Medulla oblongata (tissue), 1 donor: ENCODE measurements around the gene SRBD1.
A peak's percentile ranks its signal among the peaks of the same experiment; 100 is the strongest.

Experiments used
- DNase-seq: peaks from one replicate; pipeline ENCODE4 v3.0.0-alpha.2; 2015; ENCODE audit errors: extremely low spot score

Gene SRBD1

DNA sequence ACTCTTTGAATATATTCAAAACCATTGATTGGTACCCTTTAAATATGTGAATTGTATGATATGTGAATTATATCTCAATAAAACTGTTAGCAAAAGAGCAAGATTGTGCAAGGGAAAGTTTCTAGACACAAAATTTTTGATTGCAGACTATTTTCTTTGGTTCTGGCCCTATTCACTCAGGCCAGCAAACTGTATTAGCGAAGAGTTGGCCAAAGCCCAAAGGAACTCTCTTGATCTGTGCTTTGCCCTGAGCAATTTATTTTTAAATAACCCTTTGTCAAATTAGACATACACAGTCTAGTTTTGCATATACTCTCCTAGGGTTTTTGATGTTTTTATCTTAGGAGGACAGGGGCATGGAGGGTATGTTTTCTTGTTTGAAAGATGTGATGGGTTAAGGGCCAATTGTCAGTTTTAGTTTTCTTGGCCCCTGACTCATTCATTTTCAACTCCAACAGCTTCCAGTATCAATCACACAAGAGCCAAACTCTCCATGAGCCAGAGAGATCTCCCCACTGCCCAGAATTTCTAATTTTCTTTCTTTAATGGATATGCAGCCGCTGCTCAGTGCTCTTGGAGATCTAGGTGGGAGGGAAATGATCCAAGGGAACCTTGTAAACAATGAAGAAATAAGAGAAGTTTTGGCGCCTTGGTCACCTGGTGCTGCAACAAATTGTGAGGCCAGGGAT lies 231.5 kb downstream of the SRBD1 start:
- DNase-seq = peak; percentile 3

DNA sequence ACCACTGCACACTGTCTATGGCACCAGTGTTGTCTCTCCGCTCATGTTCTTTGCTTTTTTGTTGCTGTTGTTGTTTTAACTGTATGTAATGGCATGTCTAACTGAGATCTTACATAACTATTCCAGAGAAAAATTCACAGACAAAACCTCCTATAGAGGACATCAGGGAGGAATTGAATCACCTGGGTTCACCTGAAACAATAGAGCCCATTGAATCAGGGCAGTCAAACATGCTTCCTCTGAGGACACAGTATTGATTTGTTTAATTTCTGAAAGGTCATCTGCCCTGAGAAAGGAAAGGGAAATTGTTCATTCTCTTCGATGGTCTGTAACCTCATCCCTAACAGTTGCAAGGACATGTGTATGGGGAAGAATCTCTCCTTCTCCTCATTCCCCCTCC lies 237.5 kb downstream of the SRBD1 start:
- no peak for DNase-seq

DNA sequence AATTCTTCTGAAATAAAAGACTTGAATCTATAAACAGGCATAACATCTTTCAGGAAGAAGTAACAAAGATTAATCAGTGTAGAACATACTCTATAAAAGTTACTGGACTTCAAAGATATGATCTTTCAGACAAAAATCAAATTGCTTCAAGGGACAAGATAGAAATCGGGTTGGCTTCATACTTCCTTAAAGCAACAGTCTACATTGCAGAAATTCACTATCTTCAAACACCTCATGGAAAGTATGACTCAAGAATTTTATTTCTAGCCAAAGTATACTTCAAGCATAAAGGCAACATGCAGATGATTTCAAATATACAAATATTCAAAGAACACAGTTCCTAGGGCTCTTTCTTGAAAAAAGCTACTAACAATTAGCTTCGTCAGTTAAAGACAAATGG lies 240.7 kb downstream of the SRBD1 start:
- DNase-seq = no peak

DNA sequence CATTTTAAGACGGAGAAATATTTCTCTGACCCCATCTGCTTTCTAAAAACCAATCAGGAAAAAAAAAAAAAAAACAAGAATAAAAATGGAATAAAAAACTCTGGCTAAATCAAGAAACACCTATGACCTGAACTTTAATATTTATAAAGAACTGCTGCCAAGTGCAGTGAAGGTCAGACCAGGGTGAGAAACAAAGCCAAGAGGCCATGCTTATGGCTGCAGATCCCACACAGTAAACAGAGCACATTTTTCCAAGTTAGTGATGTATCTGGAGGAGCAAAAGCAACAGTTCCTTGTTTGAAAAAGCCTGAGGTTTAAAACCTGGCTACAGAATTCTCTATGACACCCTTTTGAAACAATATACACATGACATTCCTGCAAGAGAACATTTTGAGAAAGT lies 242.3 kb downstream of the SRBD1 start:
- no peak for DNase-seq

DNA sequence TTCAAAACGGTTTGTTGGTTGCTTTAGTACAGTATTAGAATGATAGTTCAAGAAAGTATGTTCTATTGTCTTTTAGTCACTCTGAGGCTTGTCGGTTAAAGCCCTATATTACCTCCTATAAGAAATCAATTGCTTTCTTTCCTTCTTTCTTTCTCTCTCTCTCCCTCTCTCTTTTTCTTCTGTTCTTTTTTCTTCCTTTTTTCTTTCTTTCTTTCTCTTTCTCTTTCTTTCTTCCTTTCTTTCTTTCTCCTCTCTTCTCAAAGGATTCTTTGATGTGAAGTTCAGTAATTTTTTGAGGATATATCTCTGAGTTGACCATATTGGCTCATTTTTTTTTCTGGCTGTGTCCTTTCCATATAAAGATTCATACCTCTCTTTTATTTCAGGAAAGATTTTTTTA lies 249.4 kb downstream of the SRBD1 start:
- DNase-seq = no peak

DNA sequence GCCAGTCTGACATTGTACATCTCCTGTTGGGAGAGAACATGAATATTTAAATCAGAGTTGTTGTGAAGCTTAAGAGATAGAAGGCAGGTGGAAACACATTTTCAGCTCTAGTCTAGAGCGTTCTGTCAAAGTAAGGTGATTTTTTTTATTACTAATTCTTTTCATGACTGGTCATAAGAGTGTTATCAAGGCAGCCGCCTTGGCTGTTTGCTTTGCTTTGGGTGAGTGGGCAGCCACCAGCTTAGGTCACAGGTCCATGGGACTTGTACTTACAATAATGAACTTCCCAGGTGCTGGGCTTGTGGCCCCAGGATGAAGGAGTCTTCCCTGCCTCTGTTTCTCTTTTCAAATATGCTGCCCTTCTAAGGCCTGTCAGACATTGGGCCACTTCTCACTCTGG lies 256.3 kb downstream of the SRBD1 start:
- DNase-seq = no peak

DNA sequence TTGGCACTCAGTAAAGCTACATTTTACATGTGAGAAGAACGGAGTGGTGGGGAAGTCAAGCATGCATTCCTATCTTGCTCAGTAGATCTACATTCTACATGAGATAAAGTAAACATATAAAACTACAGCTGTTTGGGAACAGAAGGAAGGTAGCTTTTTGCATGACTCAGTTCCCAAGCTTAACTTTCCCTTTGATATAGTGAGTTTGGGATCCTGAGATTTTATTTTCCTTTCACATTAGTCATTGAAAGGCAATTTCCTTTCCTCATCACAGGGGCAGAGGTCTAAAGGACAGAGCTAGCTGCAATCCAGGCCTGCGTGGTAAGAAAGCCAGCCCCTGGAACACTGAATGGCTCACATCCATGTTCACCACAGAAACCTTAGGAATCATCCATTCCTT lies 257.2 kb downstream of the SRBD1 start:
- DNase-seq = no peak

DNA sequence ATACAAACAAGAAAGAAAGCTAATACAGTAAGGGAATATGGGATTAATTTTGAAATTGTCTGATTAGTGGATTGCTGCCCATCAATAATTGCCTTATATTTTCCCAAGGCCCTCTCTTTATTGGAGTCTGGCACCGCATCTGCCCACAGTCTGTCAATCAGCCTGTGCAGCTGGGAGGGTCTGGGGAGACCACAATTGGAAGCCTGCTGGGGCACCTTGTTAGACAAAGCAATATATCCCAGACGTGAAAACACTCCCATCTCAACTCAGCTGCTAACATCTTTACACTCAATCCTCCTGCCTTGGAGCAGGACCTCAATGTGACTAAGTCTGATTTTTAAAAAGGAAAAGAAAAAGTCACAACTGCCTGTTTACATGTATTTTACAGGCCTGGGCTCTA lies 258.6 kb downstream of the SRBD1 start:
- DNase-seq = no peak

DNA sequence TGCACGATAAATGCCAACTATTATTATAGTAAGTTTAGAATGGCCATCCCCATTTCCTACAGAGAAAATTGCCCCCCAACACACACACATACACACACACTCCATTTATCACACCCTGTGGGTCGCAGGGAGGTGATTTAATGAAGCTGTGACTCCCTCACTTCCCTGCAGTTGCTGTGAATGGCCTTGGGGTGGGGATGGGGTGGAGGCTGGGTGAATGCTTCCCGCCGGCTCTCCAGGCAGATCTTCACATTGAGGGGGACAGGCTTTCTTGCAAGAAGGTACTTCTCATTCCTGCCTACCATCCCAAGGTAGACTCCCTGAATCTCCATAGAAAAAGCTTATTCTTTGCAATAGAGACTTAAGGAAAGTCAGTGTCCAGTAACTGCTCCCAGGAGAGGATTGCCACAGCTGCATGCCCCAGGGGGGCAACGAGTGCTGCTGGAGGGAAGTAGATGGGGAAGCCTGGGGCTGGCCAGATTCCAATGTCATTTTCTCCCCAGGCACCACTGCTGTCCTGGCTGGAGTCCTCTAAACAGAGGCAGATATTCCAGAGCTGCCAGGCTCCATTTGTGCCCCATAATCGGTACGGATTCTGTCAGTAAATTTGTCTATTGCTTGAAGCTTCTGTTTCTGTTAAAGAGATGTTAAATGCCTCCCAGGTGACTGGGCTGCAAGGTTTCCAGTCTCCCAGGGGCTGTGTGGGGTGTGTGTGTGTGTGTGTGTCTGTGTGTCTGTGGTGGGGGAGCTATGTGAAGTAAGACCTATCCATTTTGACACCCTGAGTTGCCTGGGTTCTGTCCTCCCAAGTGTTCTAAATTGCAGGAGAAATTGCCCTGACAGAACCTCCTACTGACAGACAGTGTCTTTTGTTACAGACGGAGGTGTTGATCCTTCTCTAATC lies 265.5 kb downstream of the SRBD1 start:
- no peak for DNase-seq

DNA sequence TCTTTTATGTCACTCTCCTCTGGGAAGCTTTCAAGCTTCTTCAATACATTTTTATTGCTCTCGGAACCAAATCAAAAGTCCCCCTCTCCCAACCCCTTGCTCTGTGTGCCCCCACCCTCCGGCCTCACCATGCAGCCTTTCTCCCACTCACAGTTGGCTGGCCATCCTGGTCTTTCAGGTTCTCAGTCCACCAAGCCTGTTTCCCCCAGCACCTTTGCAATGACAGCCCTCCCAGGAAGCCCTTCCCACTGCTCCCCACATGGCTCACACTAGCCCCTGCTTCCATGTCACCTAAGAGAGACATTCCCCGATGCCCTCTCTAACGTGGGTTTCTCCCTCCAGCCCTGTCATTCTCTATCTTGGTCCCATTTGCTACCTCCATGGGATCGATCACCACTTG lies 266.6 kb downstream of the SRBD1 start:
- no peak for DNase-seq

DNA sequence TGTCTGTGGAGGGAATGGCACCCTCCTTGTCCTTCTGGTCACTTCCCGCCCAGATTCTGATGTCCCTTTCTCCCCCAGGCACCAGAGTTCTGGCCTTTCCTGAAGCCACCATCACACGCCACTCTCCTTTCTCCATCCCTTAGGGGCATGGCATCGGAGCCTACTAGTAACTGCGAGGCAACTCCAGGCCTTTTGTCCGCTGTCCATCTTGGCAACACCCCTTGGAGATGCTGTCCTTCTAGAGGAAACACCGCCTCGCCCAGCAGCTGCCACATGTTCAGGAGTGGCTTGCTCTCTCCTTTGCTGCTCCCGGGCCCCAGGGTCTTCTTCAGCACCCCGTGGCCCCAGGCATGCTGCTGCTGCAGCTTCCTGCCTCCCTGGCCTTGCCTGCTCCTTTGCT lies 267.0 kb downstream of the SRBD1 start:
- no peak for DNase-seq

DNA sequence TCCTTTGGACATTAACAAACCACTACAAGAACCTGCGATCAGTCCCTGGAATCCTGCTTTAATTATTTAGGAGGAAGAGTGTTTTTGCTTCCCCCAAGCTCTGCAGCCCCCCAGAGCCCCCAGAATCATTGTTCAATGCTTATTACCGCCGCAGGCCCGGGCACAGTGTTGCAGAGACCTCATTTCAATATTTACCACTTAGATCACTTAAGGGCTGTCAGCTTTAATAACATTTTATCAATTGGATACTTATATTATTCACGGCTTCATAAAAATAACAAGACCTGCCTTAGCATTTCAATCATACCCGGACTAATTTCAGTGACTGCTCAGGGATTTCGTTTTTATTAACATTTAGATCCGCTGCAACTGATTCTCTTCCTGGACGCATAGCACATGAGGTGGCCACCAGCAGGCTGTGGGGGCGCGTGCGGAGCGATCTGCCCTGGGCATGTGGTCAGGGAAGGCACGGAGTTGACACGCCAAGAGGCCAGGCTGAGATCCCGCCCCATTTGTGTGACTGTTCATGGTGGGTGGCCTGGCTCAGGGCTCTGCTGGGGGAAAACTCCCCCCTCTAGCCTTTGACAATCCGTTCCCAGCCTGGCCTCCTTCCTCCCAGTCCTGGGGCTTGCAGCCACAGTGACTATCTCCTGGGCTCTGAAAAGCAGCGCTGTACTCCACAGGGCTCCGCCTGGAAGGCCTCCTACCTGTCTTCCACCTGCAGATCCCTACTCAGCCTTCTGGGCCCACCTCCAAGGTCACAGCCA lies 267.6 kb downstream of the SRBD1 start:
- no peak for DNase-seq

DNA sequence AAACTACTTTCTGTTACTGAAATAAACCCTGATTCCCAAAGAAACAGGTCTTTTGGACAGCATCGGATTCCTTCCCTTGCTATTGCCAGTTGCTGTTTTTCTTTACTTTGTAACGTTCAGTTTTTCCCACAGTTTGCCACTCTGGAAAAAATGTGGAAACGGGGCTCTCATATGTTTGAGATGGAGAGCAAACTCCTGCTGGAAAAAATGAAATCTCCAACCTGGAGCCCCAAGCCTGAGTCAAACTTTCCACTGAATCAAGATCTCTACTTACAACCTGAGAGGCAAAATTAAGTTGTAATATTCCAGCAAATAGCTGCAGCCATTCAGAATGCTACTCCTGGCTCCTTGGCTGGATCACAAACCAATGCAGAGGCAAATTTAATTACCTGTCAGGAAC lies 270.7 kb downstream of the SRBD1 start:
- DNase-seq = no peak

DNA sequence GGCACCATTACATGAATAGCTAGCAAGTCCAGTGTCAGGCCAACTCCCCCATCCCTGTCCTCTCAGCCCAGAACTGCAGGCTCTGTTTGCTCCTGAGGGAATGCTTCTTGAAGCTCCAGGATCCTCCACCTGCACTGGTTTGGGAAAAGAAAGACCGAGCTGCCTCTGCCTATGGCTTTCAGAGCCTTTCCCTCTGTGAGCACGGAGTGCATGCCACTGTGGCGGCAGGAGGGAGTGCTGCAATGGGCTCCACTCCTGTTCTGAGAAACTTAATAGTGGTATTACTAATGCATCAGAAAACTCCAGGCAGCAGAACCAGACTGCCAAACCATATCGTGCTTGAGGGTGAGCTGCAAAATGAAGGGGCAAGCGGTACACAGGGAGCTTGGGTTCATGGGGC lies 271.8 kb downstream of the SRBD1 start:
- no peak for DNase-seq
